SKM-1 (cell line): ENCODE data around the gene FAM53B.

Source experiments
- DNase-seq: peaks from one replicate; lab custom pipeline; 2025; ENCODE audit not compliant: unreplicated experiment; lab: John Stamatoyannopoulos, UW

FAM53B gene

GRCh38 chr10:124648738-124649137, 95.4 kb downstream of the FAM53B start:
- DNase-seq = peak; percentile 65

GRCh38 chr10:124648131-124648475, 96.1 kb downstream of the FAM53B start:
- no peak for DNase-seq

- DNase-seq = peak; percentile 95
These were observed 96.6 kb downstream of the FAM53B start for GRCh38 chr10:124647421-124648130.

GRCh38 chr10:124646483-124647352, 97.5 kb downstream of the FAM53B start:
- no peak for DNase-seq

GRCh38 chr10:124645467-124646095, 98.6 kb downstream of the FAM53B start:
- no peak for DNase-seq

GRCh38 chr10:124644771-124645415, 99.3 kb downstream of the FAM53B start:
- DNase-seq = no peak

GRCh38 chr10:124644236-124644635, 99.9 kb downstream of the FAM53B start:
- DNase-seq = no peak

GRCh38 chr10:124643330-124644009, 100.7 kb downstream of the FAM53B start:
- no peak for DNase-seq

- no peak for DNase-seq
These were observed 102.0 kb downstream of the FAM53B start for GRCh38 chr10:124642088-124642710.

GRCh38 chr10:124641282-124642087, 102.7 kb downstream of the FAM53B start:
- DNase-seq = peak; percentile 46

GRCh38 chr10:124640538-124641231, 103.5 kb downstream of the FAM53B start:
- DNase-seq = peak; percentile 93

GRCh38 chr10:124640056-124640455, 104.1 kb downstream of the FAM53B start:
- DNase-seq = no peak

GRCh38 chr10:124639646-124640045, 104.5 kb downstream of the FAM53B start:
- DNase-seq = no peak

- no peak for DNase-seq
These were observed 105.0 kb downstream of the FAM53B start for GRCh38 chr10:124639206-124639605.

GRCh38 chr10:124637746-124638145, 106.4 kb downstream of the FAM53B start:
- DNase-seq = no peak

GRCh38 chr10:124637091-124637700, 107.0 kb downstream of the FAM53B start:
- no peak for DNase-seq

- no peak for DNase-seq
These were observed 107.7 kb downstream of the FAM53B start for GRCh38 chr10:124636271-124636995.

- no peak for DNase-seq
These were observed 111.6 kb downstream of the FAM53B start for GRCh38 chr10:124632566-124632965.
